H54 (cell line): Measurements from ENCODE around the gene CLCNKB.
A peak's percentile ranks its signal among the peaks of the same experiment; 100 is the strongest.

Source experiments
- DNase-seq: peaks from one replicate; pipeline ENCODE4 v3.0.0; 2011; ENCODE audit warnings: low spot score, mixed read lengths; ENCODE audit not compliant: insufficient read length
- FAIRE-seq: peaks from 3 replicates; lab custom pipeline; 2011; peaks lifted over from hg19 to GRCh38; lab: Jason Lieb, UNC
- POLR2A ChIP-seq: IDR thresholded peaks from 2 replicates; pipeline ENCODE4 v1.6.1; 2011; ENCODE audit warnings: low read depth, mild to moderate bottlenecking, low read length

The CLCNKB gene

GRCh38 chr1:16088351-16088911, 44.8 kb downstream of the CLCNKB start:
- DNase-seq (no peak), FAIRE-seq (no peak)
- TF ChIP-seq POLR2A: no peak

- peak; percentile 78 for DNase-seq
- peak; percentile 67 for FAIRE-seq
- TF ChIP-seq POLR2A: no peak
Measured at GRCh38 chr1:16088996-16089395, 45.4 kb downstream of the CLCNKB start.

DNA sequence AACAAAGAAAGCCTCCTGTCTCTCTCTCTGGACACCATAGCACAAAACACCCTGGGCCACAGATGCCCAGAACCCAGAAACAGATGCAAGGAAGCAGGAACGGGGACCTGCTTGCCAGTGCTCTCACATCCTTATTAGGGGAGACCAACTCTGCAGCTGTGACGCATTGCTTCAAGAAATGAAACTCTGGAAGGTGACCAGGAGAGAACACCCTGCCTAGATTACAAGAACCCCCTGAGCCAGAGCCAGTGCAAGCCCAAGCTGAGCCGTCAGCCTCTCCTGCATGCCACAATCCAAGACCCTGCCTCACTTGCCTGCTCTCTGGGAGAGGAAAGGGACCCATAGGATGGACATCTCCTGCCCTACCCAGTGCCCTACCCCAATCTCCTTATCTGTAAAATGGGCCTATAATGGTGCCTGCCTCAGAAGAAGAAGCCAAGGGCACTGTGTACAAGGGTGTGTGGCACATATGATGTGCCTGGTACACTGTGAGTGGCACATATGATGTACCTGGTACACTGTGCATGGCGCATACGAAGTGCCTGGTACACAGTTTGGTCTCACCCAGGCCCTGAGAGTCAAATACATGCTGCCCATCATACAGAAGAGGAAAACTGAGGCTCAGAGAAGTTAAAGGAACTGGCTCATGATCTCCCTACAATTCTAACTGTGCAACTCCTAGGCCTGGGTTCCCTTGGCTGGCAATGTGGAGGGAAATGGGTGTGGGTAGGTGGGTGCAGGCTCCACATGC, 46.7 kb downstream of the CLCNKB start:
- no peak for FAIRE-seq
- no peak for DNase-seq
- TF ChIP-seq POLR2A: no peak

DNA sequence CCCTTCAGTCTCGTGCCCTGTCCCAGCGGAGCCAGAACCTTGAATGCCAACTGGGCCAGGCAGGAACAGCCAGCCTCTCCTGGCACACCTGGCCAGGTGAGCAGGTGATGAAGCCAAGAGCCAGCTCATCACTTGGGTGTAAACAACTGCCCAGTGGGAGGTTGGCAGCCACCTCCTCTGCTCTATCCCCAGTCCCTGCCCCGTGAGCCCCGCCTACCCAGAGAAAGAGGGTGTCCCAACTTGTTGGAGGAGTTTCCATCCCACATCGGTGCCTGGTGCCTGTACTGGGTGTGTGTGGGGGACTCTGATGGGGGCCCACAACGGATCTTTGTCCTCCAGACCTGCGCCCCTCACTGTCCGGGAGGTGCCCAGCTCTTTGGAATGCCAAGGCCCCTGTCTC, 47.7 kb downstream of the CLCNKB start:
- no peak for DNase-seq
- TF ChIP-seq POLR2A: no peak

GRCh38 chr1:16092097-16092922, 48.7 kb downstream of the CLCNKB start:
- DNase-seq (no peak), FAIRE-seq (no peak)
- no peak for TF ChIP-seq POLR2A

More for the DNA sequence above, 47.7 kb downstream of the CLCNKB start:
- no peak for FAIRE-seq

DNA sequence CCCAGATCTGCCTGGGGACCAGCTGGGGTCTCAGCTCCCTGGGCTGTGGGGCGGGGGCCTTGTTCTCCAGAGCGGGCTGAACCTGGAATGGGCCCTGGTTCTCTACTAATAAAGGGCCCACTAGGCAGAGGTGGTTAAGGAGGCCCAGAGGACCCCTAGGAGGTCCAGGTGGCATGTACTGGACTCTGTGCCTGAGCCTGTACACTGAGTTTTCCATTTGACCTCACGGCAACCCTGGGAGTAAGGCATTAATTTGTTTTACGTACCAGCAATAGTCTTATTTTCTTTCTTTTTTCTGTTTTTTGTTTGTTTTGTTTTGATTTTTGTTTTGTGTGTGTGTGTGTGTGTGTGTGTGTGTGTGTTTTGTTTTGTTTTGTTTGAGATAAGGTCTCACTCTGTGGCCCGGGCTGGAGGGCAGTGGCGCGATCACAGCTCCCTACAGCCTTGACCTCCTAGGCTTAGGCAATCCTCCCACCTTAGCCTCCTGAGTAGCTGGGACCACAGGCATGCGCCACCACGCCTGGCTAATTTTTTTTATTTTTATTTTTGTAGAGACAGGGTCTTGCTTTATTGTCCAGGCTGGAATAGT, 49.4 kb downstream of the CLCNKB start:
- DNase-seq: no peak
- no peak for TF ChIP-seq POLR2A
- no peak for FAIRE-seq

- TF ChIP-seq POLR2A: no peak
- FAIRE-seq: no peak
- no peak for DNase-seq
Measured at GRCh38 chr1:16093611-16094010, 50.0 kb downstream of the CLCNKB start.

- FAIRE-seq (no peak), DNase-seq (no peak)
- no peak for TF ChIP-seq POLR2A
Measured at GRCh38 chr1:16094453-16095158, 51.0 kb downstream of the CLCNKB start.

DNA sequence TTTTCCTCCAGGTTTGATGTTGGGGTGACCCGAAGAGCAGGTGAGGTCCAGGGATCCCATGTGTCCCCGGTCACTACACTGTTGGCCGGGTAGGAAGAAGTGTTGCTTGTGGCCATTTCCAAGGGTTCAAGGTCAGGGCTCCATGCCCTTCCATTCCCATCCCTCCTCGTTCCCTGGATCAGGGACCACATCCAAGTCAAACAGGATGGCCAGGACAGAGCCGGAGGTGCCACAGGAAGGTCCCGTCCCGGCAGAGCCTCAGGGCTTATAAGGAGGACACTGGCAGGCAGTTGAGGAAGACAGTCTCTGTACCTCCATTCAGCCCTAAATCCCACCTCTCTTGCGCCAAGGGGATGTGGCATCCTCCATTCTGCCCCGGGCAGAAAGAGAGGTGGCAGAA, 51.9 kb downstream of the CLCNKB start:
- DNase-seq: no peak
- no peak for FAIRE-seq
- no peak for TF ChIP-seq POLR2A

DNA sequence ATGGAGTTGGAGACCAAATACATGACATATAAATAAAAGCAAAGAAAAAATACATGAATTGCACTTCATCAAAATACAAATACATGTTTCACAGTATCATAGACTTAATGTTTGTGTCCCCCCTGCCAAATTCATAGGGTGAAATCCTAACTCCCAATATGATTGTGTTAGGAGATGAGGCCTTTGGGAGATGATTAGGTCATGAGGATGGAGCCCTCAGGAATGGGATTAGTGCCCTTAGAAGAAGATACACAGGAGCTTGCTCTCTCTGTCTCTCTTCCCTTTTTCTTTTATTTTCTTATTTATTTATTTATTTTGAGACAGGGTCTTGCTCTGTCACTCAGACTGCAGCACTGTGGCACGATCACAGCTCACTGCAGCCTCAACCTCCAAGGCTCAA, 55.8 kb downstream of the CLCNKB start:
- FAIRE-seq (no peak), DNase-seq (no peak)
- TF ChIP-seq POLR2A: no peak

- no peak for TF ChIP-seq POLR2A
- DNase-seq (no peak), FAIRE-seq (no peak)
Measured at GRCh38 chr1:16101623-16102022, 58.0 kb downstream of the CLCNKB start.
